Endothelial cell of umbilical vein (primary cell): ENCODE data around the gene NKAIN4. TPM values are rescaled to one million over a fixed set of nuclear protein-coding genes. Genes with fewer than 3 reads are reported as not detected.

ENCODE experiments used
- BruUV-seq: library from RNA; stranded (reverse); fragments of 400-500 nt; replicated peaks from 2 replicates; lab custom pipeline; 2021; lab: Mats Ljungman, UMichigan
- CTCF ChIA-PET: fragments of 300-600, 350-600 bp; sonication (Branson Sonifier 250); formaldehyde crosslinking; loops from one replicate; lab custom pipeline; 2021; ENCODE audit warnings: antibody characterized with exemption, inconsistent platforms; lab: Charles Lee
- POLR2A ChIA-PET: fragments of 300-600, 350-600 bp; sonication (Branson Sonifier 250); formaldehyde crosslinking; loops from one replicate; lab custom pipeline; 2021; ENCODE audit warnings: antibody characterized with exemption, inconsistent platforms; lab: Charles Lee
- DNase-seq: peaks from one replicate; pipeline ENCODE4 v3.0.0-alpha.2; 2011; ENCODE audit warnings: low read depth, low spot score
- FAIRE-seq: peaks from 2 replicates; lab custom pipeline; 2011; peaks lifted over from hg19 to GRCh38; lab: Jason Lieb, UNC
- H2AFZ ChIP-seq: 2 replicates; pipeline ENCODE4 v1.6.0; 2012; ENCODE audit warnings: low read depth, low read length, control low read depth, inconsistent platforms
- H3K27ac ChIP-seq: 2 replicates; pipeline ENCODE4 v1.5.1; 2011; ENCODE audit warnings: low read depth, mild to moderate bottlenecking, control low read depth, low read length, moderate library complexity; ENCODE audit not compliant: insufficient read depth
- H3K27me3 ChIP-seq, 2 experiments: 2 replicates each; pipeline versions ENCODE4 v1.6.0 to v1.6.1; 2011; ENCODE audit warnings: low read length in 2 of 2, mixed read lengths in 1 of 2; ENCODE audit not compliant: control insufficient read depth in 2 of 2, insufficient read depth in 2 of 2
- H3K36me3 ChIP-seq, 2 experiments: 2 replicates in 1 of 2; 3 replicates in 1 of 2; pipeline ENCODE4 v1.5.1; 2011; ENCODE audit warnings: low read length in 2 of 2, mild to moderate bottlenecking in 1 of 2, moderate library complexity in 1 of 2; ENCODE audit not compliant: control insufficient read depth in 2 of 2, insufficient read depth in 2 of 2; ENCODE audit errors: extremely low read depth in 1 of 2
- H3K4me1 ChIP-seq: 3 replicates; pipeline ENCODE4 v1.5.1; 2011; ENCODE audit warnings: mild to moderate bottlenecking, low read length; ENCODE audit not compliant: control insufficient read depth, insufficient read depth; ENCODE audit errors: extremely low read depth
- H3K4me2 ChIP-seq: 2 replicates; pipeline ENCODE4 v1.6.1; 2011; ENCODE audit warnings: low read length, control low read depth, mixed read lengths; ENCODE audit not compliant: insufficient read depth
- H3K4me3 ChIP-seq, 3 experiments: fragments of 200-600 bp in 1 of 3; sonication (generic), shearing (Covaris generic) in 1 of 3; replicated peaks in 1 of 3; 2 replicates each; pipeline ENCODE4 v1.5.1; 2011 to 2016; ENCODE audit warnings: control low read depth in 3 of 3, low read length in 3 of 3, mild to moderate bottlenecking in 2 of 3, inconsistent platforms in 1 of 3, low read depth in 1 of 3, moderate library complexity in 1 of 3; ENCODE audit not compliant: insufficient read depth in 1 of 3
- H3K79me2 ChIP-seq: 2 replicates; pipeline ENCODE4 v1.6.0; 2012; ENCODE audit warnings: low read length, inconsistent platforms; ENCODE audit not compliant: control insufficient read depth, insufficient read depth
- H3K9ac ChIP-seq: replicated peaks from 2 replicates; pipeline ENCODE3; 2011; ENCODE audit warnings: low read length, control low read depth; ENCODE audit not compliant: insufficient read depth; ENCODE audit errors: extremely low read depth
- H3K9me1 ChIP-seq: replicated peaks from 3 replicates; pipeline ENCODE4 v1.6.0; 2011; ENCODE audit warnings: mild to moderate bottlenecking, low read length; ENCODE audit not compliant: control insufficient read depth, insufficient read depth; ENCODE audit errors: extremely low read depth
- H3K9me3 ChIP-seq: replicated peaks from 2 replicates; pipeline ENCODE4 v1.5.1; 2012; ENCODE audit warnings: low read length, inconsistent platforms; ENCODE audit not compliant: control insufficient read depth, insufficient read depth
- H4K20me1 ChIP-seq: replicated peaks from 2 replicates; pipeline ENCODE3; 2011; ENCODE audit warnings: mild to moderate bottlenecking, low read length; ENCODE audit not compliant: control insufficient read depth, insufficient read depth; ENCODE audit errors: extremely low read depth
- CTCF ChIP-seq, 2 donors: IDR thresholded peaks; 1 replicate in 1 of 2; 2 replicates in 1 of 2; pipeline ENCODE4 v1.5.1; 2011; ENCODE audit warnings: low read length in 2 of 2, mild to moderate bottlenecking in 2 of 2, moderate library complexity in 2 of 2, control low read depth in 1 of 2, inconsistent platforms in 1 of 2, low read depth in 1 of 2; ENCODE audit not compliant: insufficient read depth in 1 of 2; ENCODE audit errors: extremely low read depth in 1 of 2
- EZH2 ChIP-seq: IDR thresholded peaks from 2 replicates; pipeline ENCODE4 v1.6.1; 2012; ENCODE audit warnings: borderline replicate concordance, low read depth, mild to moderate bottlenecking, moderate library complexity, low read length, inconsistent platforms; ENCODE audit not compliant: severe bottlenecking
- FOS ChIP-seq: IDR thresholded peaks from 2 replicates; pipeline ENCODE4 v1.6.1; 2011; ENCODE audit warnings: mild to moderate bottlenecking, low read length, moderate library complexity, borderline replicate concordance; ENCODE audit not compliant: insufficient read depth
- MAX ChIP-seq: IDR thresholded peaks from 2 replicates; pipeline ENCODE4 v1.6.1; 2011; ENCODE audit not compliant: insufficient read depth, insufficient read length
- MYC ChIP-seq: IDR thresholded peaks from one replicate; pipeline ENCODE4 v1.6.1; 2011; ENCODE audit warnings: mild to moderate bottlenecking, low read depth, low read length
- POLR2A ChIP-seq: IDR thresholded peaks from 2 replicates; pipeline ENCODE4 v1.6.1; 2012; ENCODE audit warnings: low read depth, mild to moderate bottlenecking, control low read depth, low read length
- POLR2AphosphoS5 ChIP-seq: IDR thresholded peaks from 2 replicates; pipeline ENCODE4 v1.6.1; 2012; ENCODE audit warnings: low read depth, mild to moderate bottlenecking, control low read depth, low read length, moderate library complexity; ENCODE audit not compliant: insufficient read depth
- dilution Hi-C: fragments of 300-500 bp; cut with MboI; formaldehyde crosslinking; loops from one replicate; pipeline ENCODE4 v1.15.0; 2019; ENCODE audit warnings: low sequenced_read_pairs; ENCODE audit not compliant: extremely low pct_ligation_motif_present
- intact Hi-C: fragments of 100-400 bp; cut with micrococcal nuclease; formaldehyde crosslinking; loops from one replicate; pipeline ENCODE4 v1.10.0; 2022
- polyA plus RNA-seq, 4 experiments: library from polyadenylated mRNA; depleted of rRNA in 3 of 4; stranded (reverse) in 3 of 4; unstranded in 1 of 4; fragments of >200 nt; gene quantifications; 2 replicates each; pipeline versions ENCODE4 v1.2.1 to v1.2.3, GENCODE V29; 2011 to 2012; ENCODE audit warnings: missing spikeins in 1 of 4
- total RNA-seq: library from RNA; stranded (reverse); gene quantifications from 2 replicates; pipeline ENCODE4 v1.2.3, GENCODE V29; 2021

Gene NKAIN4
- total and polyA plus RNA-seq, 2 donors (not counting 3 experiments of a cell fraction or from before 2014, with no cell fraction given), result 0.04 TPM; not detected in 1

DNA sequence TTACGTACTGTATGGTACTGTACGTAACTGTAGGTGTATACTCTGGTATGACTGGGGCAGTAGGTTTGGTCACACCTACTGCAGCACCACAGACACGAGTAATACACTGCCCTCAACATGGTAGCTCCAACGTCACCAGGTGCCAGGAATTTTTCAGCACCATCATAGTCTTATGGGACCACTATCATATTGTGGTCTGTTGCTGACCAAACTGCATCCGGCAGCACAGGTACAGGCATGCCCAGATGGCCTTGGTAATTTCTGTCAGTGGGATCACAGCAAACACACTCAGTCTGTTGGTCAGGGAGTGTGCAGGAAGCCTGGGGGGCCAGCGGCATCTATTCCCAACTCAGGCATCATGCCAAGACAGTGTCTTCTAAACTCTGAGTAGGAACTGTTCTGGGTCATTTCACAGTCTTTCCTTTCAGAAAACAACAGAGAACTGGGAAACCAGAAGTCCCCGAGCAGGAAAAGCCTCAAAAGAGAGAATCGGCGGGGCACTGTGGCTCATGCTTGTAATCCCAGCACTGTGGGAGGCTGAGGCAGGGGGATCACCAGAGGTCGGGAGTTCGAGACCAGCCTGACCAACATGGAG lies 44.2 kb downstream of the NKAIN4 start:
- H3K9me3 ChIP-seq, result no peaks in the 10 kb centered on the region
- ChIA-PET CTCF (interaction anchor here (1.3 kb wide), 1 partner anchor 26 kb away, joined by 3 read pairs; no protein-coding TSS in a partner anchor), POLR2A (no interaction called here)
- no peak overlapping the region for H2AFZ ChIP-seq
- no peak overlapping the region for H3K9ac ChIP-seq
- H3K9me1 ChIP-seq, result no peaks in the 10 kb centered on the region
- peaks cover 17 to 46% of the 10 kb centered on the region in 2 experiments for H3K36me3 ChIP-seq
- H4K20me1 ChIP-seq, result peaks cover 4% of the 10 kb centered on the region
- FAIRE-seq (no peak), DNase-seq (no peak)
- dilution Hi-C loops (no loop called here), intact Hi-C loops (no loop called here)
- H3K4me1 ChIP-seq, result peaks cover 9% of the 10 kb centered on the region
- H3K4me2 ChIP-seq, result no peak overlapping the region
- no peak overlapping the region for H3K27ac ChIP-seq
- H3K27me3 ChIP-seq, result no peaks in the 10 kb centered on the region
- no peak overlapping the region for H3K4me3 ChIP-seq
- BruUV-seq, result no TSS peak
- H3K79me2 ChIP-seq, result peaks cover 88% of the 10 kb centered on the region
- no peak for TF ChIP-seq MYC
- no peak for TF ChIP-seq CTCF (IDR thresholded peaks at IDR 0.05; ENCODE audit: extremely low read depth in 1 of 2, insufficient read depth in 1 of 2, low read depth in 1 of 2, low read length in 2 of 2)
- TF ChIP-seq POLR2A, result no peak
- no peak for TF ChIP-seq POLR2AphosphoS5
- no peak for TF ChIP-seq FOS
- no peak for TF ChIP-seq EZH2
- no peak for TF ChIP-seq MAX
